NB4 (cell line): Measurements from ENCODE around the gene MCCC1.
"Not testable (repeated sequence)": the region's sequence is repeated elsewhere in the genome, so short reads cannot be mapped to it uniquely, and the experiment has no call there.

Source experiments
- DNase-seq: peaks from one replicate; pipeline ENCODE4 v3.0.0; 2010; ENCODE audit warnings: low read depth
- H3K4me3 ChIP-seq: one replicate; pipeline ENCODE4 v1.5.1; 2011; ENCODE audit warnings: mild to moderate bottlenecking, low read depth, low read length, moderate library complexity
- MYC ChIP-seq: IDR thresholded peaks from 2 replicates; pipeline ENCODE4 v1.6.1; 2011; ENCODE audit warnings: low read depth, low read length
- POLR2A ChIP-seq: IDR thresholded peaks from 2 replicates; pipeline ENCODE4 v1.6.1; 2011; ENCODE audit warnings: mild to moderate bottlenecking; ENCODE audit not compliant: insufficient read length; ENCODE audit errors: extremely low read depth
- TF ChIP-seq, protein P1 (sequence below): IDR thresholded peaks from one replicate; pipeline ENCODE4 v1.5.1; 2012; ENCODE audit warnings: low read depth, low read length
- TF ChIP-seq, protein P2 (sequence below): IDR thresholded peaks from 2 replicates; pipeline ENCODE4 v1.6.1; 2011; ENCODE audit warnings: low read depth, low read length

The MCCC1 gene

DNA sequence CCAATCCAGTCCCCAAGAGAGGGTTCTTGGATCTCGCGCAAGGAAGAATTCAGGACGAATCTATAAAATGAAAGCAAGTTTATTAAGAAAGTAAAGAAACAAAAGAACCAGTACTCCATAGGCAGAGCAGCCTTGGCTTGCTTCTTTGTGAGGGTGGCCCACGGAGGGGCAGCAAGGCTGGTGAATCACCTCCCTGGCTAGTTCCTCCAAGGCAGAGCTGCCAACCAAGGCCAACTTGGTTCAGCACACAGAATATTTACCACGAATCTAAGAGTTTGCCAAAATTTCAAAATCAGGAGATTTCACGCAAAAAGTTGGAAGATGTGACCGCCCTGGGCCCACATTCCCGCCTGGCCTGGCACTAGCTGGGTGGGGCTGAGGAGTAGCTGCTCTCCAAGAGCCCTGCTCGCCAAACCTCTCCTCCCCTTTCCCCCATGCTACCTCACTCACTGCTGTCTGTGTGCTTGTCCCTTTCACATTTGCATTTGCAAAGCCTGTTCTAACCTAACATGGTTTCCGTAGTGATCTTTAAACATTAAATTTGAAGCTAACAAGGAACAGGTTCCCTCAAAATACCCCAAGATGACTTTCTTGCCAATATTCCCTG is 92.8 kb downstream of the MCCC1 start:
- no peak for TF ChIP-seq POLR2A
- TF ChIP-seq, protein P1, sequence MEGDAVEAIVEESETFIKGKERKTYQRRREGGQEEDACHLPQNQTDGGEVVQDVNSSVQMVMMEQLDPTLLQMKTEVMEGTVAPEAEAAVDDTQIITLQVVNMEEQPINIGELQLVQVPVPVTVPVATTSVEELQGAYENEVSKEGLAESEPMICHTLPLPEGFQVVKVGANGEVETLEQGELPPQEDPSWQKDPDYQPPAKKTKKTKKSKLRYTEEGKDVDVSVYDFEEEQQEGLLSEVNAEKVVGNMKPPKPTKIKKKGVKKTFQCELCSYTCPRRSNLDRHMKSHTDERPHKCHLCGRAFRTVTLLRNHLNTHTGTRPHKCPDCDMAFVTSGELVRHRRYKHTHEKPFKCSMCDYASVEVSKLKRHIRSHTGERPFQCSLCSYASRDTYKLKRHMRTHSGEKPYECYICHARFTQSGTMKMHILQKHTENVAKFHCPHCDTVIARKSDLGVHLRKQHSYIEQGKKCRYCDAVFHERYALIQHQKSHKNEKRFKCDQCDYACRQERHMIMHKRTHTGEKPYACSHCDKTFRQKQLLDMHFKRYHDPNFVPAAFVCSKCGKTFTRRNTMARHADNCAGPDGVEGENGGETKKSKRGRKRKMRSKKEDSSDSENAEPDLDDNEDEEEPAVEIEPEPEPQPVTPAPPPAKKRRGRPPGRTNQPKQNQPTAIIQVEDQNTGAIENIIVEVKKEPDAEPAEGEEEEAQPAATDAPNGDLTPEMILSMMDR: no peak
- TF ChIP-seq, protein P2, sequence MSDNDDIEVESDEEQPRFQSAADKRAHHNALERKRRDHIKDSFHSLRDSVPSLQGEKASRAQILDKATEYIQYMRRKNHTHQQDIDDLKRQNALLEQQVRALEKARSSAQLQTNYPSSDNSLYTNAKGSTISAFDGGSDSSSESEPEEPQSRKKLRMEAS: no peak
- no peak for TF ChIP-seq MYC
- no peak for DNase-seq

DNA sequence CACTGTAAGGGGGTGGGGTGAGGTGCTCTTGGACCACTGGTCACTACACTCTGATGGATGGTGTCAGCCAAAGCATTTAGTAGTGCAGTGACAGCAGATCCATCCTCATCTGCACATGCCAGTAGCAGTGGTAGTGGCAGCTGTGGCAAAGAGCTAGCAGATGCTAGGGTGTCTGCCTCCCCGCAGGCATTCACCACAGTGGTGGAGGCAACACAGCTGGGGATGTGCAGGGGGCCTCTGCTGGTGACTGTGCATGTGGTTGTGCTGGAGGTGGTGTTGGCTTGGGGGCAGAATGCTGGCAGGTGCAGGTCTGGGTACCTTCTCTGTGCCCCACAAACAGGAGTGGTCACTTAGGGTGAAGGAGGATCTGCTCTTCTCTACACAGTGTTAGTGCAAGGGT is 99.5 kb downstream of the MCCC1 start:
- no peak overlapping the region for H3K4me3 ChIP-seq
- TF ChIP-seq POLR2A: no peak
- TF ChIP-seq MYC: no peak
- TF ChIP-seq, protein P1: no peak
- TF ChIP-seq, protein P2: no peak
- DNase-seq: no peak

More for the DNA sequence above, 92.8 kb downstream of the MCCC1 start:
- no peak overlapping the region for H3K4me3 ChIP-seq

DNA sequence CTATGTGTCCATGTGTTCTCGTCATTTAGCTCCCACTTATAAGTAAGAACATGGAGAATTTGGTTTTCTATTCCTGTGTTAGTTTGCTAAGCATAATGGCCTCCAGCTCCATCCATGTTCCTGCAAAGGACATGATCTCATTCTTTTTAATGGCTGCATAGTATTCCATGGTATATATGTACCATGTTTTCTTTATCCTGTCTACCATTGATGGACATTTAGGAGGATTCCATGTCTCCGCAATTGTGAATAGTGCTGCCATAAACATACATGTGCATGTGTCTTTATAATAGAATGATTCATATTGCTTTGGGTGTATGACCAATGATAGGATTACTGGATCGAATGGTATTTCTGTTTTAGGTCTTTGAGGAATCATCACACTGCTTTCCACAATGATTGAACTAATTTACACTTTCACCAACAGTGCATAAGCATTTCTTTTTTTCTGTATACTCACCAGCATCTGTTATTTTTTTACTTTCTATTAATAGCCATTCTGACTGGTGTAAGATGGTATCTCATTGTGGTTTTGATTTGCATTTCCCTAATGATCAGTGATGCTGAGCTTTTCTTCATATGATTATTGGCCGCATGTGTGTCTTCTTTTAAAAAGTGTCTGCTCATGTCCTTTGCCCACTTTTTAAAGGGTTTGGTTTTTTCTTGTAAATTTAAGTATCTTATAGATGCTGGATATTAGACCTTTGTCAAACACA is 105.7 kb downstream of the MCCC1 start:
- DNase-seq, H3K4me3 ChIP-seq: not testable (repeated sequence)

DNA sequence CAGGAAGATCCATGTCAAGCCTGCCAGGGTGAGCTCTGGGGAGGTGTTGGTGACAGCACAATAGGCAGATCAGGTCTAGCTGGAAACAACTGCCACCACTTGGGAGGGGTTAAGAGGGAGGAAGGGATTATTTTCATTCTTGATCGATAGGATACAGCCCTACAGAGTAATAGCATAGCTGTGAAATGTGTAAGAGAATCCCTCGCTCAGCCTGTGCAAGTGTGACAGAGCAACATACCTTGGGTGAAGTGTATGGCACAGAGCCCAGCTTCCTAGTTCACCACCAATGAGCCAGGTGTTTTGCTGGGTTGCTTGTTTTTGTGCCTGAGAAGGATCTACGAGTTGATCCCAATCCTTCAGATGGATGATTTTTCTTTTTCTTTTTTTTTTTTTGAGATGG is 109.7 kb downstream of the MCCC1 start:
- no peak for TF ChIP-seq MYC
- TF ChIP-seq, protein P2: no peak
- TF ChIP-seq, protein P1: no peak
- TF ChIP-seq POLR2A: no peak
- no peak for DNase-seq
- H3K4me3 ChIP-seq: no peak overlapping the region

DNA sequence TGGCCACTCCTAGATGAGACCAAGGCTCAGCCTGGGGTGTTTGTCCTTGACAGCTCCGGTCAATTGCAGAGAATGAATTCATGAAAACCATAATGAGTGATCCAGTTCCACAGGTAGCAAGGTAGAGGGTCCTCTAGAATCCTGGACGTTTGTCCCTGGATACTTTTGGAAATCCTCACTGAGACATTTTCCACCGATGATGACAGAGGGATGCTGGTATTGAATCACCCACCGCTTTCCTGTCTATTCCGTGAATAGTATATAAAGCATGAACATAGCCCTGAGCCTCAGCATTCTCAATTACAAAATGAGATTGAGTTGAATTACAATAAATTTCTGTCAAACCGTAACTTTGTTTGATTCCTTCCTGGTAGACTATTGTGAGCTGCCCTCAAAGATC is 113.3 kb downstream of the MCCC1 start:
- DNase-seq: no peak
- TF ChIP-seq, protein P2: no peak
- TF ChIP-seq, protein P1: no peak
- TF ChIP-seq MYC (no peak), POLR2A (no peak)
- no peak overlapping the region for H3K4me3 ChIP-seq

DNA sequence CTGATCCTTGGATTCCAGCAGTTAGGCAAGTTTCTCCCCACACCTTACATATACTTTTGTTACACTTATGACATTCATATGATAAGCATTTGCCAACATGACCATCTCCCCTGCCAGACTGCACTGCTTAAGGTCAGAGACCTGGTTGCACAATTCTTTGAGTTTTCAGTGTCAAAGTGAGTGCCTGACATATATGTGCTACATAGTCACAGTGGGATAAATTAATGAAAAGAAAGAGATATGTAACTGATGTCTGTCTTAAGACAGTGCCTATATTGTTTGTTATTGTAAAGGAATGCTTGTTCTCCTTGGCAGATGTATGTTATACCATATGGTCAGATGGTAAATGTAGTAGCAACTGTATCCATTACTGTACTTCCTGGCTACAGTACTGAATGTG is 115.4 kb downstream of the MCCC1 start:
- no peak overlapping the region for H3K4me3 ChIP-seq
- peak; percentile 21 for DNase-seq
- TF ChIP-seq MYC: no peak
- TF ChIP-seq, protein P2: no peak
- TF ChIP-seq POLR2A: no peak
- TF ChIP-seq, protein P1: no peak
